GM23248 (cell line): ENCODE results near the gene ZNF536.

Experiments used
- EZH2 ChIP-seq: fragments of 200-600 bp; sonication (generic); IDR thresholded peaks from 2 replicates; pipeline ENCODE4 v1.6.1; 2018; ENCODE audit warnings: antibody characterized with exemption, mild to moderate bottlenecking; ENCODE audit not compliant: insufficient read depth, poor library complexity, severe bottlenecking
- EZH2phosphoT487 ChIP-seq: fragments of 200-600 bp; sonication (generic); IDR thresholded peaks from 2 replicates; pipeline ENCODE4 v1.6.1; 2018; ENCODE audit warnings: antibody characterized with exemption, moderate library complexity, mild to moderate bottlenecking, low read depth; ENCODE audit not compliant: insufficient read depth

DNA sequence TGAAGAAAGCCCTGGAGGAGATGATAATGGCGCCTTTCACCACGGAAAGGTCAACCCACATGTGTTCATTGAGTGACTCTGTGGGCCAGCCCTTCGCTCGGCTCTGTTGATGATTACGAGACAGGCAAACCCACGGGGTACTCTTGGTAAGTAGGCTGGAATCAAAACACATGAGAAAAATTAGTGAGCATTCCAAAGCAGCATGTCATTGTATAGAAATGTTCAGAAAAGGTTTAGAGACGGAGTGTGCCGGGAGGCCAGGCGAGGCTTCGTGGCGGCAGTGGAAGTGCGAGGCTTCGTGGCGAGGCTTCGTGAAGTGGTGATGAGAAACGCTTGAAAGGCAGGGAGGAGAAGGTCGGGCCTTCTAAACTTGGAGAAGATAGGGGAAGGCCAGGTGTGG lies 144.3 kb downstream of the ZNF536 start:
- TF ChIP-seq EZH2: no peak
- no peak for TF ChIP-seq EZH2phosphoT487
